Memory B cell (primary cell): ENCODE results near the gene PDE4D.
"Not testable (repeated sequence)": the region's sequence is repeated elsewhere in the genome, so short reads cannot be mapped to it uniquely, and the experiment has no call there.

Experiments used
- ATAC-seq: fragments of 150-1000 bp; cut with Tn5 transposase; 2 replicates; pipeline ENCODE4 v1.10.0; 2021; ENCODE audit warnings: low read depth, mild to moderate bottlenecking, moderate library complexity
- DNase-seq, 2 donors: peaks; one replicate each; pipeline ENCODE4 v3.0.0; 2022; ENCODE audit warnings: low spot score in 2 of 2
- H3K27ac Mint-ChIP-seq: one replicate; pipeline ENCODE4 v1.8.0; 2022; ENCODE audit warnings: mild to moderate bottlenecking, moderate library complexity, mixed read lengths
- H3K27me3 Mint-ChIP-seq: one replicate; pipeline ENCODE4 v1.8.0; 2022; ENCODE audit warnings: mixed read lengths
- H3K36me3 Mint-ChIP-seq: one replicate; pipeline ENCODE4 v1.8.0; 2022; ENCODE audit warnings: mild to moderate bottlenecking, mixed read lengths
- H3K4me1 Mint-ChIP-seq: one replicate; pipeline ENCODE4 v1.8.0; 2022; ENCODE audit warnings: mixed read lengths
- H3K4me3 Mint-ChIP-seq: one replicate; pipeline ENCODE4 v1.8.0; 2022; ENCODE audit warnings: mild to moderate bottlenecking, moderate library complexity, mixed read lengths
- H3K9me3 Mint-ChIP-seq: one replicate; pipeline ENCODE4 v1.8.0; 2022; ENCODE audit warnings: mixed read lengths

Gene PDE4D

GRCh38 chr5:59604111-59604510 lies 289.4 kb downstream of the PDE4D start:
- no peak for DNase-seq

GRCh38 chr5:59600998-59601397 lies 292.5 kb downstream of the PDE4D start:
- H3K27ac Mint-ChIP-seq: no peak overlapping the region
- no peaks in the 10 kb centered on the region for H3K27me3 Mint-ChIP-seq
- H3K4me3 Mint-ChIP-seq: no peak overlapping the region
- peaks cover 6% of the 10 kb centered on the region for H3K36me3 Mint-ChIP-seq
- H3K9me3 Mint-ChIP-seq: no peaks in the 10 kb centered on the region
- peaks cover 25% of the 10 kb centered on the region for H3K4me1 Mint-ChIP-seq
- DNase-seq (no peak), ATAC-seq (no peak)

More at GRCh38 chr5:59604111-59604510, 289.4 kb downstream of the PDE4D start:
- H3K36me3 Mint-ChIP-seq: peaks cover 8% of the 10 kb centered on the region
- no peak for ATAC-seq
- peaks cover 23% of the 10 kb centered on the region for H3K4me1 Mint-ChIP-seq
- H3K4me3 Mint-ChIP-seq: no peak overlapping the region
- no peaks in the 10 kb centered on the region for H3K27me3 Mint-ChIP-seq
- H3K9me3 Mint-ChIP-seq: no peaks in the 10 kb centered on the region
- H3K27ac Mint-ChIP-seq: no peak overlapping the region

GRCh38 chr5:59600153-59600552 lies 293.4 kb downstream of the PDE4D start:
- Mint-ChIP-seq H3K4me1 (peaks cover 25% of the 10 kb centered on the region), H3K36me3 (peaks cover 8% of the 10 kb centered on the region), H3K9me3 (peaks cover 2% of the 10 kb centered on the region), H3K27me3 (no peaks in the 10 kb centered on the region), H3K4me3 (no peak overlapping the region), H3K27ac (no peak overlapping the region)
- ATAC-seq (no peak), DNase-seq (no peak)

DNA sequence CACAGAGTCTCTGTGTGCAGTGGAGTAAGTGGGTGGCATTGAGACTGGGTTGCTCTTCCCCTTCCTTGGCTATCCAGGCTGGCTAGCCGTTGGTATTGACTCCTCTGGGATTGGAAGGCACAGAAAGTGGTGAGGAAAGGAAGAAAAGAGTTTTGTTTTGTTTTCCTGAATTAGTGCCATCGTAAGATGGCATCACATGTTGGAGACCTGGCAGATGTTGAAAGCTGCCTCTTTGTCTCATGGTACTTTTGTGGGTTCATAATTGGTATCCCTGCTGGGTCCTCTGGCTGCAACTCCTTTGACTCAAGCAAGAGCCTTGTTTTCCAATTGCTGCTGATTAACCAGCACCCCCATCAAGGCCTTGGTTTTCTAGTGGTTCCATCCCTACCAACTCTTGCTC lies 293.8 kb downstream of the PDE4D start:
- Mint-ChIP-seq H3K9me3 (peaks cover 2% of the 10 kb centered on the region), H3K27ac (no peak overlapping the region), H3K4me1 (peaks cover 25% of the 10 kb centered on the region), H3K27me3 (no peaks in the 10 kb centered on the region), H3K36me3 (peaks cover 8% of the 10 kb centered on the region), H3K4me3 (no peak overlapping the region)
- no peak for DNase-seq
- ATAC-seq: no peak

DNA sequence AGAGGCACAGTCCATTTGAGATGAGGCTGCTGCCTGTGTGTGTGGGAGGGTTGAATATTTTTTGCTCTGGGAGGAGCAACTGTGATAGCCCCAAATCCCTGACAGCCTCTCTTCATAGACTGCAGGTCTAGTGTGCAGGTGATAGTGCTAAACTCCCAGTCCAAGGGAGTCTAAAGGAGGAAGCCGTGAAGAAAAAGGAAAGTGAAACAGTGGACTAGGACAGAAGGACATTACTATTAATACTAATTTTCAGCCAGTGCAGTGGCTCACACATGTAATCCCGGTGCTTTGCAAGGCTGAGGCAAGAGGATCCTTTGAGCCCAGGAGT lies 295.0 kb downstream of the PDE4D start:
- Mint-ChIP-seq H3K9me3 (peaks cover 2% of the 10 kb centered on the region), H3K27ac (no peak overlapping the region), H3K4me3 (peak overlapping the region; percentile 56)

GRCh38 chr5:59597690-59598546 lies 295.6 kb downstream of the PDE4D start:
- ATAC-seq: no peak
- Mint-ChIP-seq H3K36me3 (peaks cover 8% of the 10 kb centered on the region), H3K4me3 (peak overlapping the region; percentile 56), H3K9me3 (peaks cover 2% of the 10 kb centered on the region), H3K27me3 (no peaks in the 10 kb centered on the region), H3K27ac (no peak overlapping the region), H3K4me1 (peaks cover 22% of the 10 kb centered on the region)
- DNase-seq: no peak

More for the DNA sequence above, 295.0 kb downstream of the PDE4D start:
- Mint-ChIP-seq H3K27me3 (no peaks in the 10 kb centered on the region), H3K4me1 (peaks cover 22% of the 10 kb centered on the region), H3K36me3 (peaks cover 8% of the 10 kb centered on the region)
- ATAC-seq: peak; percentile 43
- no peak for DNase-seq

- DNase-seq (no peak), ATAC-seq (no peak)
- H3K27ac Mint-ChIP-seq: no peak overlapping the region
- H3K9me3 Mint-ChIP-seq: peaks cover 2% of the 10 kb centered on the region
- no peak overlapping the region for H3K4me3 Mint-ChIP-seq
- peaks cover 8% of the 10 kb centered on the region for H3K36me3 Mint-ChIP-seq
- peaks cover 23% of the 10 kb centered on the region for H3K4me1 Mint-ChIP-seq
- H3K27me3 Mint-ChIP-seq: no peaks in the 10 kb centered on the region
Measured at GRCh38 chr5:59596586-59597350, 296.8 kb downstream of the PDE4D start.

GRCh38 chr5:59594118-59594517 lies 299.4 kb downstream of the PDE4D start:
- H3K27ac Mint-ChIP-seq: peak overlapping the region; percentile 74

GRCh38 chr5:59593439-59594007 lies 300.0 kb downstream of the PDE4D start:
- Mint-ChIP-seq H3K36me3 (peaks cover 2% of the 10 kb centered on the region), H3K4me3 (no peak overlapping the region), H3K9me3 (peaks cover 2% of the 10 kb centered on the region), H3K4me1 (peaks cover 13% of the 10 kb centered on the region), H3K27ac (peak overlapping the region; percentile 74), H3K27me3 (no peaks in the 10 kb centered on the region)
- no peak for DNase-seq
- no peak for ATAC-seq

More at GRCh38 chr5:59594118-59594517, 299.4 kb downstream of the PDE4D start:
- ATAC-seq, H3K27me3 Mint-ChIP-seq, DNase-seq, H3K9me3 Mint-ChIP-seq, H3K4me3 Mint-ChIP-seq, H3K36me3 Mint-ChIP-seq: not testable (repeated sequence)
- peaks cover 17% of the 10 kb centered on the region for H3K4me1 Mint-ChIP-seq

GRCh38 chr5:59592101-59592500 lies 301.4 kb downstream of the PDE4D start:
- Mint-ChIP-seq H3K4me3 (no peak overlapping the region), H3K27me3 (no peaks in the 10 kb centered on the region), H3K36me3 (peaks cover 4% of the 10 kb centered on the region), H3K27ac (no peak overlapping the region), H3K9me3 (peaks cover 2% of the 10 kb centered on the region), H3K4me1 (peaks cover 13% of the 10 kb centered on the region)
- ATAC-seq (no peak), DNase-seq (no peak)

GRCh38 chr5:59591162-59591561 lies 302.4 kb downstream of the PDE4D start:
- peaks cover 12% of the 10 kb centered on the region for H3K4me1 Mint-ChIP-seq
- peak; percentile 98 for ATAC-seq

DNA sequence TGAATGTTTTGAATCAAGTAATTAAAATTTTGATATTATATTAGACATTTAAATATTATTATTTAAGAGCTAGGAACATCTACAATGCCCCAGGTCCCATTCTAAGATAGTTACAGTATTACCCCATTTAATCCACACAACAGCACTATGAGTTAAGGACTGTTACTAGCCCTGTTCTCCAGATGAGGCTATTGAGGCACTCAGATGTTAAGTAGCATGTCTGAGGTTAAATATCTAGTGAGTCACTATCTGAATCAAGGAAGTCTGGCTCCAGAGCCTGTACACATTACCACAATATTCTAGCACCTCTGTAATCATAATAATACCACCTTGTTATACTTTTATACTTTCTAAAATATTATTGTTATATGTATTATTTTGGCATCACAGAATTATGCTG lies 304.6 kb downstream of the PDE4D start:
- DNase-seq: no peak
- H3K27ac Mint-ChIP-seq: no peak overlapping the region

More at GRCh38 chr5:59591162-59591561, 302.4 kb downstream of the PDE4D start:
- no peak overlapping the region for H3K27ac Mint-ChIP-seq
- no peak overlapping the region for H3K4me3 Mint-ChIP-seq
- no peak for DNase-seq
- peaks cover 5% of the 10 kb centered on the region for H3K36me3 Mint-ChIP-seq
- H3K9me3 Mint-ChIP-seq: peaks cover 2% of the 10 kb centered on the region
- no peaks in the 10 kb centered on the region for H3K27me3 Mint-ChIP-seq

DNA sequence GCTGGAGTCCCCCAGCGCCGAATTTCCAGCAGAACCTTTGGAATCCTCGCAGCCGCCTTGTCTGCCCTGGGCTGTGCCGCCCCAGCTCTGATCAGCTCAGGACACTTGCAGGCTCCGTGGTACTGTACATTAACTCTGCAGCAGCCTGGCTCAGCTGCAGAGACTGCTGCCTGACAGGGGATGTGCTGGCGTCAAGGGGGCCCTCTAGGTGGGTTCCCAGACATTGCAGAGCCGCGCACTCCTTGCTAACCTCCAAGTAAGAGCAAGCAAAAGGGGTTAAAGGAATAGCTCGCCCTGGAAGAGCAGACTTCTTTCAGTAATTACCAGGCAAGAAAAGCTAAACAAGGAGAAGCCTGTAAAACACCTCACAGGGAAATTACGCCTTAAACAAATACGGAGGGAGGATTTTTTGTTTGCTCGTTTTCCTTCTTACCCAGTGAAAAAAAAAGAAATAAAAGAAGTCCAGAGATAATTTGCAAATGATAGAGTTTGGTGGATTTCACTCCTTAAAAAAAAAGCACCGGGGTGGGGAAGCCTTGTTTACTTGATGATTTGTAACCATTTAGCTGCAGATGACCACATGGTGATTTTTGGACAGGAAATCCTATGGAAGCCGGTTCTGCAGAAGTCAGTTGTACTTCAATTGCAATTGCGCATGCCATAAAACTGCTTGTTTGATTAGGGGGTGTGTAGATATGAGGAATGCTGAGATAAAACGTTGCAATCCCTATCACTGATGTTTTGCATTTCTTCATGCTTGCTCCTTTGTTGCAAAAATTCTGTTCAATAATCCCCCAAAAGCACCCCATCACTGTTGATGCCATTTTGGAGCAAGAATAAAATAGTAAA lies 305.8 kb downstream of the PDE4D start:
- no peaks in the 10 kb centered on the region for H3K9me3 Mint-ChIP-seq
- DNase-seq (no peak), ATAC-seq (no peak)
- H3K36me3 Mint-ChIP-seq: peaks cover 3% of the 10 kb centered on the region
- no peak overlapping the region for H3K27ac Mint-ChIP-seq
- no peaks in the 10 kb centered on the region for H3K27me3 Mint-ChIP-seq
- H3K4me1 Mint-ChIP-seq: peaks cover 20% of the 10 kb centered on the region
- no peak overlapping the region for H3K4me3 Mint-ChIP-seq

More for the DNA sequence above, 304.6 kb downstream of the PDE4D start:
- Mint-ChIP-seq H3K9me3 (no peaks in the 10 kb centered on the region), H3K27me3 (no peaks in the 10 kb centered on the region), H3K4me3 (no peak overlapping the region), H3K4me1 (peaks cover 16% of the 10 kb centered on the region), H3K36me3 (peaks cover 3% of the 10 kb centered on the region)
- no peak for ATAC-seq
